ENCODE measurements around the gene PILRA.

The PILRA gene

DNA sequence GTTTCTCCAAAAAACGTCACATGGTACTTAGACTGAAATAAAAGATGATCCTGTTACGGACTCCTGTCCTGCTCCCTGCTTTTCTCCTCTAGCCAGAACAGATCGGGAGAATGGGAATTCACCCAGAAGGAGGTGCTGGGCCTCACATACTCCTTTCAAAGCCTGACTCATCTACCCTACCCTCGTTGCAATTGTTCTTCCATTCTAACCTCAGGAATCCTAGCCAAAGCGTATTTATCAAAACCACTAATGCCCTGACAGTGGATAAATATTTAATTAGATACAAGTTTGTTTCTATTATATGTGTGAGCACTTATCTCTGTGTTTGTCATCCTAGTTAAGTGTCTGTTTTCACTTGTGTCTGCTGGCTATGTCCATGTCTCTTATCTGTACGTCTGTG lies 33.5 kb downstream of the PILRA start:
- DNase-seq (ENCODE audit: extremely low read depth in 1 of 2, low read depth in 1 of 2): no peak

DNA sequence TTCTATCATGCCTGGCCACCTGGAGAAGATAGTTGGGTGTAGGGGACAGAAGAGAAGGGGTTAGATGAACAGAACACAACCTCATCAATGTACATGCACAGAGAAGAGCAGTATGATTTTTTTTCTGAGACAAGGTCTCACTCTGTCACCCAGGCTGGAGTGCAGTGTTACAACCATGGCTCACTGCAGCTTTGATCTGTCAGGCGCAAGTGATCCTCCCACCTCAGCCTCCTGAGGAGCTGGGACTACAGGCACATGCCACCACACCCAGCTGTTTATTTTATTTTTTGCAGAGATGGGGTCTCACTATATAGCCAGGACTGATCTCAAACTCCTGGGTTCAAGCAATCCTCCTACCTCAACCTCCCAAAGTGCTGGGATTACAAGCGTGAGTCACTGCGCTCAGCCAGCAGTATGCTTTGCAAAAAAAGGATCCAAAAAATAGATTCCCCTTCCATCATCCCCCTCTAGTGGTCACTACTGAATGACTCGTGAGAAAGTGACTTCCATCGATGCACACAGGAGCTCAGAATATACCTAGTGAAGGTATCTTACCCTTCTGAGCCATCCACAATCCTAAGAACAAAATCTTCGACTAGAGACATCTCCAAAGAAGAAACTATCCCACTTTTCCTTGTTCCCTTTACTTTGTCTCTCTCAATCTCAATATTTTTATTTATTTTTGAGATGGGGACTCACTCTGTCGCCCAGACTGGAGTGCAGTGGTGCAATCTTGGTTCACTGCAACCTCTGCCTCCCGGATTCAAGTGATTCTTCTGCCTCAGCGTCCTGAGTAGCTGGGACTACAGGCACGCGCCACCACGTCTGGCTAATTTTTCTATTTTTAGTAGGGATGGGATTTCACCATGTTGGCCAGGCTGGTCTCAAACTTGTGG lies 34.2 kb downstream of the PILRA start:
- DNase-seq (ENCODE audit: extremely low read depth in 1 of 2, low read depth in 1 of 2): no peak

GRCh38 chr7:100411101-100411500 lies 37.8 kb downstream of the PILRA start:
- DNase-seq (ENCODE audit: extremely low read depth in 1 of 2, low read depth in 1 of 2): no peak

DNA sequence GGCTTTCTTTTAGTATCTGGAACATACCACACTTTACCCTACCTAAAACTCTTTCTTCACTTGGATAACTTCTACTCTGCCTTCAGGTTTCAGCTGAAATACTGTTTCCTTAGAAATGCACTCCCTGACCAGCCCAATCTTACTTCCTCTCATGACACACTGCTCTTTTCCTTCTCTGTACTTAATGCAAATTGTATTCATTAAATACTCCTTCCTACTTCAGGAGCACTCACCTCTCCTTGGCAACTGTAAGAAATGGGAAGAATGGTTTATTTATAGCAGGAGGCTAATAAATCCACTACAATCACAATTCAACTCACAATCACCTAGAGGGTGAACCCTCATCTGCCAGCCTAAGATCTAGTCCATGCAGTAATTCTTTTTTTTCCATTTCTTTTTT lies 40.1 kb downstream of the PILRA start:
- DNase-seq (ENCODE audit: extremely low read depth in 1 of 2, low read depth in 1 of 2): no peak

DNA sequence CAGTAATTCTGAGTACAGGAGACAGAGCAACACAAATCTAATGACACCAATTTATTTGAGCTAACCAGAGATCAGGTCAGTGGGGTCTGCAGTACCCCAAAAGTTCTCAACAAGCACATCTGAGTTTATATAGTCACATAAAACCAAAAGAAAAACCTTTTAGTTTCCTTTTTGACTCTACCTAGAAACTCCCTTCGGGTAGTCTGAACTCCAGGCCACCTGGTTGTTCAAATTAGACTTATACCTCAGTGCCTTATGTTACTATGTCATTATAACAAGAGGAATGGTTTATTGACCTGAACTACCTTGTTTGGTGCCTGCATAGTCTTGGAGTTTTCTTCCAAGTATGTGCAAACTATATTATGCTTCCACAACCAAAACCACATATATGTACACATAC lies 40.6 kb downstream of the PILRA start:
- DNase-seq (ENCODE audit: extremely low read depth in 1 of 2, low read depth in 1 of 2): no peak

- DNase-seq (ENCODE audit: extremely low read depth in 1 of 2, low read depth in 1 of 2): no peak
Measured at GRCh38 chr7:100415448-100415847, 42.2 kb downstream of the PILRA start.

- DNase-seq (ENCODE audit: extremely low read depth in 1 of 2, low read depth in 1 of 2): no peak
Measured at GRCh38 chr7:100418930-100419659, 45.8 kb downstream of the PILRA start.

DNA sequence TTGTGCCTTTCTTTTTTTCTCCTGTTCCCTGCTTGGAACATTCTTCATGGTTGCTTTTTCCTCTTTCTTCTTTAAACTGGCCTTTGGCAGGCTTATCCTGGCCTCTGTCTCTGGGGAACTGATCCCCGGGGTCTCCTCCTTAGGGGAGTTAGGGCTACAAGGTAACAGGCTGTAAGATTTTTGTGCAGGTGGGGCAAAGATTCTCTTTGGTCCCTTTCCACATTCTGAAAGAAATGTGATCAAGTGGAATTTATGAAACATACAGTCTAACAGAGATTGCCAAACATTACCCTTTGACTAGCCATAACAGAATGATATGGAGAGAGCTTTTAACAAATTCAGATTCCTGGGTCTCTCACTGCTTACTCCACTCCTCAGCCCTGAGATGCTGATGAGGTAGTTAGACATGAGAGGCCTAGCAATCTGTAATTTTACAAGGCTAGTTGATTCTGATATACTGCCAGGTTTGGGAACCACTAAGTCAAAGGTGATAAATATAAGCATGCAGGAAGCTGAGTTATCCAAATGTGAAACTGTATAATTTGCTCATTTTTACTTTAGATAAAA lies 46.5 kb downstream of the PILRA start:
- no peak for DNase-seq (ENCODE audit: extremely low read depth in 1 of 2, low read depth in 1 of 2)

DNA sequence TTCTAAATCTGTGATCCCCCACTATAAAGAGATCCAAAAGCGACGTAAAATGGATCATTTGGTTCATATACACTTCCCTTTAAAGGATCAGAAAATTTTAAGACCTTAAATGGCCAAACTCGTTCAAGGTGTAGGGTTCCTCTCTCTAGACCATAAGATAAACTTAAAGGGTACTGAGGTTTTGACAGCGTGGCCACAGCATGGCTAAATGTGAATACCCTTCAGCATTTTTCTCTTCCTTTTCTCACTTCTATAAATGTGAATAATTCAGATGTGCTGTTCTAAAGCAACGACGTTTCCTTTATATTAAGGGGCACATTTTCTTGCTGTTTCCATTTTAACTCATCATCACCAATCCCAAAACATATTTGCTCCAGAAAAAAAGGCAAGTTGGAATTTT lies 50.0 kb downstream of the PILRA start:
- no peak for DNase-seq (ENCODE audit: extremely low read depth in 1 of 2, low read depth in 1 of 2)

DNA sequence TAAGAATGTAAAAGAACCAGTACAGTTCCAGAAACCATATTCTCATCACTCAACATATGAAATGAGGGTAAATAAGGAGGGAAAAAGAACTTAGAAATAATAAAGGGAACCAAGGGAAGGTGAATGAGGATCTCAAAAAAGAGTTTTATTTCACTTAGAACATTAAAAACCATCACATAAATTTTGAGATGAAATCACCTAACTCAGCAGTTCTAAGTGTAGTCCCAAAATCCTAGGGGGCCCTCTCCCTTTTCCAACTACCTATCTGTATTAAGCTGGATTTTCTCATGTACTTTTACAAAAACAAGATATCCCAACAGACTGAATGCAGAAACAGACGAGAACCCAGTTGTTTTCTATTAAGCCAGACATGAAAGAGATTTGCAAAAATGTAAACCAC lies 52.1 kb downstream of the PILRA start:
- DNase-seq (ENCODE audit: extremely low read depth in 1 of 2, low read depth in 1 of 2): no peak

DNA sequence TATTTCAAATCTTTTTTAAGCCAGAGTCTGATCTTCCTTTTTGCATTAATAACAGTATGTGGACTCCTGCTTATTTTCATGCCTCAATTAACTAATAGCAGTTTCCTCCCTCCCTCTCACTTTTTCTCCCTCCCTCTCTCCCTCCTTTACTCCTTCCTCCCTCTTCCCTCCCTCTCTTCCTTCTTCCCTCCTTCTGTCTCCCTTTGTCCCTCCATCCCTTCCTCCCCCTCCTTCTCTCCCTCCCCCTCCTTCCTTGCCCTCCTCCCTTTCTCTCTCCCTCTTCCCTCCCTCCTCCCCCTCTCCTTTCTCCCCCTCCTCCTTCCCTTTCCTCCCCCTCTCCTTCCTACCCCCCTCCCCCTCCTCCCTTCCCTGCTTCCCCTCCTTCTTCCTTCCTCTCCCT lies 53.2 kb downstream of the PILRA start:
- DNase-seq (ENCODE audit: extremely low read depth in 1 of 2, low read depth in 1 of 2): no peak

DNA sequence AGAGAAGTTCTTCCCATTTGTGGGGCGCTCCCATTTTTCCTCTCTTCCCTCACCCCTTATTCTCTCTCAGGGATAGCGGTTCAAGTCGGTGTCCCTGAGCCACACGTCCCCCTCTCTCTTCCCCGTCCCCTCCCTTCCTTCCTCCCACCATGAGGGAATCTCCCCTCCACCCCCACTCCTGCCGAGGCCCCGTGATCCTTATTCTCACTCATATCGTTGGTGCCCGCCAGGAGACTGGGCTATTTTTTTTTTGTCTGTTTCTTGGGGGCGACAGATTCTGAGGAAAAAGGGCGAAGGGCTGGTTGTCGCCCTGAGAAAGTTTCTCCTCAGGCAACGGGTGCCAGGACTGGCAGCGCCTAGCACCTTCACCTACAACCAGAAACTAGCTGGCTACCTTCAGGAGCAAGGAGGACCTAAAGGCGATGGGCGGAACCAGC lies 54.5 kb downstream of the PILRA start:
- no peak for DNase-seq (ENCODE audit: extremely low read depth in 1 of 2, low read depth in 1 of 2)

DNA sequence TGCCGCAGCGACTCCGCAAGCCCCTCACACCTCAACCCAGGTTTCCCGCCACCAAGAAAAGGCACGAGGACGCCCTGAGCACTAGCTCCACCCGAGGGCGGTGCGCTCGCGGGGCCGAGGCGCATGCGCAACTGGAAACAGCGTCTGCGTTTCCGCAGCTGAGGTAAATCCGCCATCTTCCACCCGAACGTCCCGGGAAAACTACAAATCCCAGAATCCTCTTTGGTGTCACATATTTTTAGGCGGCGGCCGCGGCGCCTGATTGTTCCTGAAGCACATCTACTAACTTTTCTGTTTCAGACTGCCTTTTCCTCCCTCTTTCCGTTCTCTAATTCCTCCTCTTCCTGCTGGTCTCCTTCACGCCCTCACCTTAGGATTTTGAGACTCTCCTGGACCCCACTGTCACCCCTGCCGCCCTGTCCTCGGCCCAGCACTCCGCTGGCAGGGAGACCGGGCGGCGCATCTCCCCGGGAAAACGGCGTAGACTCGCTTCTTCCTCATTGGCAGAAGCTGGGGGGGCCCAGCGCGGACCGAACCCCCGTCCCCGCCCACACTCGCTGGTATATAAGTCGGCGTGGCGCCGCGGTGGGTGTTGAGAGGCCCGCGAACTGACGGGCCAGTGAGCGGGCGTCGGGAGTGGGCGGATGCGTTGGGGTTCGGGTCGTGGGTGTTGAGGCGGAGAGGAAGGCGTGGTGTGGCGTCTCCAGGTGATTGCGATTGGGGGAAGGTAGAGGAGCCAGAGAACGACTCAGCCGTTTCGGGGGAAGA lies 55.1 kb downstream of the PILRA start, which contains the start of gene ZCWPW1:
TSS of gene ZCWPW1 (minus strand) at position 505 of the 768 bp plus-strand sequence. CDS start 8,054 bp downstream, outside the sequence.
- peak; percentile 96 for DNase-seq (ENCODE audit: extremely low read depth in 1 of 2, low read depth in 1 of 2)

DNA sequence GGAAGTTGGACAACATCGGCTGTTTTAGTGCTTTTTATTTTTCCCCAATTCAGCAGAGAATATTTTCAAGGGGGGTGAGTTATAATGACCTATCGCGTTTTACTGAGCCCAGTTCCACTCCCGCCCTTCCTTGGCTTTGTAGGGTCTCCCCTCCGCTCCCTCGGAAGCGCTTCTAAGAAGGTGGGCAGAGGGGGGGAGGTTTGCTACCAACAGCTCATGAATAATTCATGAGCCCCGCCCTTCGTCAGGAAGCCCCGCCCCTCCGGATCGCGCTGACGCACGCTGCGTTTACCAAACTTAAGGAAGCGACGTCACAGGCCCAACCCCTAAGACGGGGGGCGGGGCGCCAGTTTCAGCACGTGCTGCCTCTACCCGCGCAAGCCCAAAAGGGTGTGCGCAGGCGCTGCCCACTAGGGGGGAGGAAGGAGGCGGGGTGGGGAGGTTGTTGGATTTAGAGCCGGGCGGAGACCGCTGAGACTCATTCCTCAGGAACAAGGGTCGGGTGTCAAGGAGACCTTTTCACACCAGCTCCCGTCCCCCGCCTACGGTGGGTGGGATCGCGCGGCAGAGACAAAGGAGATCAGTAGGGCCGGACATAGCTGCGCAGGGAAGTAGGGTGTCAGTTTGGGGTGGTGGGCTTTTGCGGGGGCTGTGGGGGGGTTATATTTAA lies 55.8 kb downstream of the PILRA start:
- peak; percentile 100 for DNase-seq (ENCODE audit: extremely low read depth in 1 of 2, low read depth in 1 of 2)

DNA sequence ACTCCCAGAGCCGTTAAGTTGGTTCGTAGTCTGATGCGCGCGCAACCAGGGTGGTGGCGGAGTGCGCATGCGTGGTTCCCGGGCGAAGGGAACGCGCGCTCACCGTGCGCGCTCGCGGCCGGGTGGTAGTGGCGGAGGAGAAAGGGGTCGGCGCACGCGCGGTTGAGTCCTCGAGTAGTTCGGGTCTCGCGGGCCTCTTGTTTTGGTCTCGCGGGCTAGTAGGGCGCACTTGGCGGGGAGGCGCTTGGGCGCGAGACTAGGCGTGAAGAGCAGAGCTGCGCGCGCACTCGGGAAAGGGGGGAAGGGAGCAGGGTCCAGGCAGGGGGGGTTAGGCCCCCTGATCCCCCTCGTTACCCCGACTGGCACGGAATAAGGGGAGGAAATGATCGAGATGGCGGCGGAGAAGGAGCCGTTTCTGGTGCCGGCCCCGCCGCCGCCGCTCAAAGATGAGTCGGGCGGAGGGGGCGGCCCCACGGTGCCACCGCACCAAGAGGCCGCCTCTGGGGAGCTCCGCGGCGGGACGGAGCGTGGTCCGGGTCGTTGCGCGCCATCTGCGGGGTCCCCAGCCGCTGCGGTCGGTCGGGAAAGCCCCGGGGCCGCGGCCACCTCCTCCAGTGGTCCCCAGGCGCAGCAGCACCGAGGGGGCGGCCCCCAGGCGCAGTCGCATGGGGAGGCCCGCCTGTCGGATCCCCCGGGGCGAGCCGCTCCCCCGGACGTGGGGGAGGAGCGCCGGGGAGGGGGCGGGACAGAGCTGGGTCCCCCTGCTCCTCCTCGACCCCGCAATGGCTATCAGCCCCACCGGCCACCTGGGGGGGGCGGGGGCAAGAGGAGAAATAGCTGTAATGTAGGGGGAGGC lies 56.6 kb downstream of the PILRA start, which contains the start of gene MEPCE:
TSS of gene MEPCE (plus strand) at position 195 of the 856 bp plus-strand sequence. CDS start at position 383, 188 bp downstream.
- peak; percentile 87 to 91 for DNase-seq (ENCODE audit: extremely low read depth in 1 of 2, low read depth in 1 of 2)

DNA sequence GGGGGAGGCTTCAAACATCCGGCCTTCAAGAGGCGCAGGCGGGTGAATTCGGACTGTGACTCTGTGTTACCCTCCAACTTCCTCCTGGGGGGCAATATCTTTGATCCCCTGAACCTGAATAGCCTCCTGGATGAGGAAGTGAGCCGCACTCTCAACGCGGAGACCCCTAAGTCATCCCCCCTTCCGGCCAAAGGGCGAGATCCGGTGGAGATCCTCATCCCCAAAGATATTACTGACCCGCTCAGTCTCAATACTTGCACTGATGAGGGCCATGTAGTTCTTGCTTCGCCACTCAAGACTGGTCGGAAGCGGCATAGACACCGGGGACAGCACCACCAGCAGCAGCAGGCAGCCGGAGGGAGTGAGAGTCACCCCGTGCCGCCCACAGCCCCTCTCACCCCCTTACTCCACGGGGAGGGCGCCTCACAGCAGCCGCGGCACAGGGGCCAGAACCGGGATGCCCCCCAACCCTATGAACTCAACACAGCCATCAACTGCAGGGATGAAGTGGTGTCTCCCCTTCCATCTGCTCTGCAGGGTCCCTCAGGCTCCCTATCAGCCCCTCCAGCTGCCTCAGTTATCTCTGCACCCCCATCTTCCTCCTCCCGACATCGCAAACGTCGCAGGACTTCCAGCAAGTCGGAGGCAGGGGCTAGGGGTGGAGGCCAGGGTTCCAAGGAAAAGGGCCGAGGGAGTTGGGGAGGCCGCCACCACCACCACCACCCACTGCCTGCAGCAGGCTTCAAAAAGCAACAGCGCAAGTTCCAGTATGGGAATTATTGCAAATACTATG lies 57.4 kb downstream of the PILRA start:
- DNase-seq (ENCODE audit: extremely low read depth in 1 of 2, low read depth in 1 of 2): peak in 1 of 2 donors; percentile 21

DNA sequence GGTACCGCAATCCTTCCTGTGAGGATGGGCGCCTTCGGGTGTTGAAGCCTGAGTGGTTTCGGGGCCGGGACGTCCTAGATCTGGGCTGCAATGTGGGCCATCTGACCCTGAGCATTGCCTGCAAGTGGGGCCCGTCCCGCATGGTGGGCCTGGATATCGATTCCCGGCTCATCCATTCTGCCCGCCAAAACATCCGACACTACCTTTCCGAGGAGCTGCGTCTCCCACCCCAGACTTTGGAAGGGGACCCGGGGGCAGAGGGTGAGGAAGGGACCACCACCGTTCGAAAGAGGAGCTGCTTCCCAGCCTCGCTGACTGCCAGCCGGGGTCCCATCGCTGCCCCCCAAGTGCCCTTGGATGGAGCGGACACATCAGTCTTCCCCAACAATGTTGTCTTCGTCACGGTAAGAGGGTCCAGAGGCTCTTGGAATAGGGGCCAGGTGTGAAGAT lies 58.0 kb downstream of the PILRA start:
- no peak for DNase-seq (ENCODE audit: extremely low read depth in 1 of 2, low read depth in 1 of 2)

DNA sequence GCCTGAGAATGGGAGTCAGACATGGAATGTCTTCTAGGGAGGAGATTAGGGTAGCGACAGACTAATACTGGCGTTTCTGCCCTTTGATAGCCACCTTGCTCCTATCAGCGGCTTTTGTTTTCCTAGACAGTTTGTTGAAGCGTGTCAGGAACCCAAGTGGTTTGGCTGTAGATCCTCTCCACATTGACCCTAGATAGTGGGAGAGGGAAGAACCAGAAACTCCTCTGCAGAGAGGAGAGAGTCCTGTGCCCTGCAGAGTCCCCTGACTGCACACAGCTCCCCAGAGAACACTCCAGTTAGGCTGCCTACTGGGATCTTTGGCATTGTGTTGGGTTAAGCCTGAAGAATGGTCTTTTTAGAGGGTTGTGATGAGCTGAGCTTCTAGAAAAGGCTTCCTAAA lies 58.8 kb downstream of the PILRA start:
- DNase-seq (ENCODE audit: extremely low read depth in 1 of 2, low read depth in 1 of 2): no peak

Measured in stimulated activated CD8-positive, alpha-beta memory T cell treated with anti-CD3 and anti-CD28 coated beads, Interleukin-7, amount 100 ng/mL, for 48 hours (primary cell).